Urinary bladder (tissue), 4 donors: ENCODE measurements around the gene DIRAS1. TPM values are rescaled to one million over a fixed set of nuclear protein-coding genes. Genes with fewer than 3 reads are reported as not detected.

Experiments used
- DNase-seq: peaks from one replicate; pipeline ENCODE4 v3.0.0-alpha.2; 2015; ENCODE audit errors: extremely low spot score
- H3K27ac ChIP-seq: one replicate; pipeline ENCODE4 v1.5.1; 2013; ENCODE audit warnings: low read depth, mild to moderate bottlenecking, moderate library complexity
- H3K36me3 ChIP-seq: one replicate; pipeline ENCODE4 v1.6.1; 2013; ENCODE audit warnings: mild to moderate bottlenecking, moderate library complexity; ENCODE audit not compliant: insufficient read depth
- H3K4me1 ChIP-seq: one replicate; pipeline ENCODE4 v1.6.1; 2013; ENCODE audit warnings: mild to moderate bottlenecking, moderate library complexity; ENCODE audit not compliant: insufficient read depth
- H3K4me3 ChIP-seq: one replicate; pipeline ENCODE4 v1.5.1; 2013; ENCODE audit warnings: low read depth, low read length
- WGBS: extraction: QIAGEN DNeasy Blood & Tissue Kit; methylation state at CpG from one replicate; pipeline ENCODE4 v1.1.7; 2013; 5-methylcytosine and 5-hydroxymethylcytosine counted together
- polyA plus RNA-seq: library from polyadenylated mRNA; stranded (reverse); fragments of 200-250 nt; gene quantifications from one replicate; pipeline ENCODE4 v1.2.3, GENCODE V29; 2013
- total RNA-seq: library from RNA; depleted of rRNA; stranded (reverse); fragments of >200 nt; gene quantifications from one replicate; pipeline ENCODE4 v1.2.3, GENCODE V29; 2014
- donor health status: healthy with polysubstance abuse.
- donor health status: healthy.

DIRAS1 gene
- total RNA-seq = 3.2 TPM
- 13.3 TPM for polyA plus RNA-seq

GRCh38 chr19:2720777-2721569 lies at the start of gene DIRAS1:
Gene DIRAS1 (minus strand): TSS chr19:2721372. CDS start chr19:2717806, 3,566 bp downstream.
- no peak for DNase-seq
- 1% methylated on average over 91 of the region's 100 CpGs for WGBS
- Histone ChIP-seq H3K36me3 (no peaks in the 10 kb centered on the region), H3K27ac (no peak within 1 kb of the TSS), H3K4me3 (peak within 1 kb of the TSS; percentile 54), H3K4me1 (no peaks in the 10 kb centered on the region)

GRCh38 chr19:2770055-2771013 lies 49.2 kb upstream of the DIRAS1 start:
- no peaks in the 10 kb centered on the region for H3K4me1 ChIP-seq
- H3K4me3 ChIP-seq = no peak overlapping the region
- DNase-seq = peak; percentile 18
- no peaks in the 10 kb centered on the region for H3K36me3 ChIP-seq
- no peak overlapping the region for H3K27ac ChIP-seq
- WGBS = 56% methylated on average over 40 of the region's 40 CpGs

- Histone ChIP-seq H3K4me3 (no peak overlapping the region), H3K36me3 (no peaks in the 10 kb centered on the region), H3K27ac (no peak overlapping the region), H3K4me1 (no peaks in the 10 kb centered on the region)
- DNase-seq = no peak
- 93% methylated on average over 8 of the region's 8 CpGs for WGBS
Observed at GRCh38 chr19:2769218-2769617, 48.0 kb upstream of the DIRAS1 start.

GRCh38 chr19:2768365-2769132 lies 47.4 kb upstream of the DIRAS1 start:
- no peaks in the 10 kb centered on the region for H3K4me1 ChIP-seq
- no peak overlapping the region for H3K4me3 ChIP-seq
- H3K27ac ChIP-seq = no peak overlapping the region
- H3K36me3 ChIP-seq = peaks cover 1% of the 10 kb centered on the region
- no peak for DNase-seq
- WGBS = 93% methylated on average over 29 of the region's 29 CpGs

GRCh38 chr19:2767688-2768087 lies 46.5 kb upstream of the DIRAS1 start:
- Histone ChIP-seq H3K4me1 (no peaks in the 10 kb centered on the region), H3K36me3 (peaks cover 3% of the 10 kb centered on the region), H3K4me3 (no peak overlapping the region), H3K27ac (no peak overlapping the region)
- DNase-seq = no peak
- 96% methylated on average over 19 of the region's 19 CpGs for WGBS

GRCh38 chr19:2766594-2767372 lies 45.6 kb upstream of the DIRAS1 start:
- 95% methylated on average over 35 of the region's 35 CpGs for whole genome bisulfite sequencing
- no peaks in the 10 kb centered on the region for H3K4me1 ChIP-seq
- H3K27ac ChIP-seq = no peak overlapping the region
- H3K4me3 ChIP-seq = no peak overlapping the region
- no peak for DNase-seq
- H3K36me3 ChIP-seq = peaks cover 3% of the 10 kb centered on the region

GRCh38 chr19:2765376-2765775 lies 44.2 kb upstream of the DIRAS1 start:
- DNase-seq = no peak

GRCh38 chr19:2764945-2765344 lies 43.8 kb upstream of the DIRAS1 start:
- Histone ChIP-seq H3K4me3 (no peak overlapping the region), H3K27ac (no peak overlapping the region), H3K36me3 (peaks cover 9% of the 10 kb centered on the region), H3K4me1 (no peaks in the 10 kb centered on the region)
- 95% methylated on average over 21 of the region's 21 CpGs for WGBS
- DNase-seq = no peak

More at GRCh38 chr19:2765376-2765775, 44.2 kb upstream of the DIRAS1 start:
- Histone ChIP-seq H3K4me1 (no peaks in the 10 kb centered on the region), H3K27ac (no peak overlapping the region), H3K4me3 (no peak overlapping the region), H3K36me3 (peaks cover 9% of the 10 kb centered on the region)
- WGBS = 89% methylated on average over 15 of the region's 15 CpGs

GRCh38 chr19:2763687-2764086 lies 42.5 kb upstream of the DIRAS1 start:
- WGBS = 95% methylated on average over 12 of the region's 12 CpGs
- Histone ChIP-seq H3K4me3 (no peak overlapping the region), H3K4me1 (no peaks in the 10 kb centered on the region), H3K27ac (no peak overlapping the region), H3K36me3 (peaks cover 9% of the 10 kb centered on the region)
- DNase-seq = no peak

GRCh38 chr19:2762783-2763496 lies 41.8 kb upstream of the DIRAS1 start:
- DNase-seq = no peak
- H3K36me3 ChIP-seq = peaks cover 9% of the 10 kb centered on the region
- 93% methylated on average over 23 of the region's 23 CpGs for WGBS
- H3K4me3 ChIP-seq = no peak overlapping the region
- H3K4me1 ChIP-seq = no peaks in the 10 kb centered on the region
- H3K27ac ChIP-seq = no peak overlapping the region

GRCh38 chr19:2761876-2762782 lies 41.0 kb upstream of the DIRAS1 start:
- WGBS = 93% methylated on average over 43 of the region's 43 CpGs
- Histone ChIP-seq H3K4me1 (no peaks in the 10 kb centered on the region), H3K4me3 (no peak overlapping the region), H3K27ac (no peak overlapping the region), H3K36me3 (peaks cover 9% of the 10 kb centered on the region)
- DNase-seq = no peak
